ENCODE data around the gene OLA1.
A peak's percentile ranks its signal among the peaks of the same experiment; 100 is the strongest.

OLA1 gene

GRCh38 chr2:174051741-174052583 is 196.4 kb downstream of the OLA1 start:
- in situ Hi-C loops (cut with MboI; ENCODE audit: low pct_unique_long_range_greater_than_20kb, low sequenced_read_pairs): no loop called here
- DNase-seq: no peak

GRCh38 chr2:174051068-174051467 is 197.3 kb downstream of the OLA1 start:
- no peak for DNase-seq
- in situ Hi-C loops (cut with MboI; ENCODE audit: low pct_unique_long_range_greater_than_20kb, low sequenced_read_pairs): no loop called here

- DNase-seq: no peak
- in situ Hi-C loops (cut with MboI; ENCODE audit: low pct_unique_long_range_greater_than_20kb, low sequenced_read_pairs): no loop called here
Observed at GRCh38 chr2:174049895-174050294, 198.4 kb downstream of the OLA1 start.

GRCh38 chr2:174048243-174048642 is 200.1 kb downstream of the OLA1 start:
- no peak for DNase-seq
- in situ Hi-C loops (cut with MboI; ENCODE audit: low pct_unique_long_range_greater_than_20kb, low sequenced_read_pairs): no loop called here

- in situ Hi-C loops (cut with MboI; ENCODE audit: low pct_unique_long_range_greater_than_20kb, low sequenced_read_pairs): no loop called here
Observed at GRCh38 chr2:174047746-174048145, 200.6 kb downstream of the OLA1 start.

GRCh38 chr2:174046172-174046571 is 202.2 kb downstream of the OLA1 start:
- no peak for DNase-seq
- in situ Hi-C loops (cut with MboI; ENCODE audit: low pct_unique_long_range_greater_than_20kb, low sequenced_read_pairs): no loop called here

More at GRCh38 chr2:174047746-174048145, 200.6 kb downstream of the OLA1 start:
- no peak for DNase-seq

GRCh38 chr2:174044556-174044955 is 203.8 kb downstream of the OLA1 start:
- in situ Hi-C loops (cut with MboI; ENCODE audit: low pct_unique_long_range_greater_than_20kb, low sequenced_read_pairs): no loop called here
- no peak for DNase-seq

GRCh38 chr2:174040417-174040701 is 208.0 kb downstream of the OLA1 start:
- in situ Hi-C loops (cut with MboI; ENCODE audit: low pct_unique_long_range_greater_than_20kb, low sequenced_read_pairs): no loop called here
- no peak for DNase-seq

GRCh38 chr2:174039551-174040416 is 208.5 kb downstream of the OLA1 start:
- peak; percentile 95 for DNase-seq
- in situ Hi-C loops (cut with MboI; ENCODE audit: low pct_unique_long_range_greater_than_20kb, low sequenced_read_pairs): no loop called here

- DNase-seq: no peak
- in situ Hi-C loops (cut with MboI; ENCODE audit: low pct_unique_long_range_greater_than_20kb, low sequenced_read_pairs): no loop called here
Observed at GRCh38 chr2:174038462-174038861, 209.9 kb downstream of the OLA1 start.

- DNase-seq: no peak
Observed at GRCh38 chr2:174036825-174037224, 211.5 kb downstream of the OLA1 start.

GRCh38 chr2:174035981-174036742 is 212.2 kb downstream of the OLA1 start:
- DNase-seq: no peak
- in situ Hi-C loops (cut with MboI; ENCODE audit: low pct_unique_long_range_greater_than_20kb, low sequenced_read_pairs): no loop called here

More at GRCh38 chr2:174036825-174037224, 211.5 kb downstream of the OLA1 start:
- in situ Hi-C loops (cut with MboI; ENCODE audit: low pct_unique_long_range_greater_than_20kb, low sequenced_read_pairs): no loop called here

GRCh38 chr2:174035117-174035635 is 213.2 kb downstream of the OLA1 start:
- no peak for DNase-seq
- in situ Hi-C loops (cut with MboI; ENCODE audit: low pct_unique_long_range_greater_than_20kb, low sequenced_read_pairs): no loop called here

- DNase-seq: no peak
- in situ Hi-C loops (cut with MboI; ENCODE audit: low pct_unique_long_range_greater_than_20kb, low sequenced_read_pairs): no loop called here
Observed at GRCh38 chr2:174033163-174033550, 215.2 kb downstream of the OLA1 start.

- in situ Hi-C loops (cut with MboI; ENCODE audit: low pct_unique_long_range_greater_than_20kb, low sequenced_read_pairs): no loop called here
- no peak for DNase-seq
Observed at GRCh38 chr2:174031226-174031625, 217.1 kb downstream of the OLA1 start.

GRCh38 chr2:174028935-174029334 is 219.4 kb downstream of the OLA1 start:
- no peak for DNase-seq
- in situ Hi-C loops (cut with MboI; ENCODE audit: low pct_unique_long_range_greater_than_20kb, low sequenced_read_pairs): no loop called here

GRCh38 chr2:174027956-174028355 is 220.4 kb downstream of the OLA1 start:
- peak; percentile 28 for DNase-seq
- in situ Hi-C loops (cut with MboI; ENCODE audit: low pct_unique_long_range_greater_than_20kb, low sequenced_read_pairs): no loop called here

GRCh38 chr2:174026122-174026845 is 222.0 kb downstream of the OLA1 start:
- in situ Hi-C loops (cut with MboI; ENCODE audit: low pct_unique_long_range_greater_than_20kb, low sequenced_read_pairs): no loop called here
- DNase-seq: no peak
